Suppressor macrophage (primary cell): ENCODE data around the gene KLF16.
"Not testable (repeated sequence)": the region's sequence is repeated elsewhere in the genome, so short reads cannot be mapped to it uniquely, and the experiment has no call there.

Experiments used
- DNase-seq, 4 experiments: peaks; one replicate each; pipeline ENCODE4 v3.0.0-alpha.2; 2020 to 2022

The KLF16 gene

DNA sequence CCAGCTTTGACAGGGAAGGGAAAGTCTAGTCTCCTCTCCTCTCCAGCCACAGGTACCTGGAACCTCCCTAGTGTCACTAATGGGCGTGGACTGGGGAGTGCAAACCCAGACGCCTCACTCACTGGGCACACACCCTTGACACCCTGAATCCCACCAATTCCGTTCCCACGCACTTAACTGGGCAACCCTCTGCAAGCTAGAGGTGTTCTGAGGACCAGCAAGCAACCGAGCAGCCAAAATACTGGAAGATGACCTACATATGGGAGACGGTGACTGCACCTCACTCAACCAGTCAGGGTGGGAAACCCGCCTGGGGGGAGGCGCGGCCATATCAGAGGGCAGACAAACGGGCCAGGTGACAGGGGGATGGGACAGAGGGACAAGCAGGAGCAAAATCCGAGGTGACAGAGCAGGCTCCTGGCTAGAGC lies 20.9 kb upstream of the KLF16 start:
- peak in 1 of 4 experiments; percentile 21 for DNase-seq

- DNase-seq = peak in 1 of 4 experiments; percentile 28
Observed at GRCh38 chr19:1883784-1884183, 20.4 kb upstream of the KLF16 start.

GRCh38 chr19:1882786-1883692 lies 19.7 kb upstream of the KLF16 start:
- DNase-seq = no peak

DNA sequence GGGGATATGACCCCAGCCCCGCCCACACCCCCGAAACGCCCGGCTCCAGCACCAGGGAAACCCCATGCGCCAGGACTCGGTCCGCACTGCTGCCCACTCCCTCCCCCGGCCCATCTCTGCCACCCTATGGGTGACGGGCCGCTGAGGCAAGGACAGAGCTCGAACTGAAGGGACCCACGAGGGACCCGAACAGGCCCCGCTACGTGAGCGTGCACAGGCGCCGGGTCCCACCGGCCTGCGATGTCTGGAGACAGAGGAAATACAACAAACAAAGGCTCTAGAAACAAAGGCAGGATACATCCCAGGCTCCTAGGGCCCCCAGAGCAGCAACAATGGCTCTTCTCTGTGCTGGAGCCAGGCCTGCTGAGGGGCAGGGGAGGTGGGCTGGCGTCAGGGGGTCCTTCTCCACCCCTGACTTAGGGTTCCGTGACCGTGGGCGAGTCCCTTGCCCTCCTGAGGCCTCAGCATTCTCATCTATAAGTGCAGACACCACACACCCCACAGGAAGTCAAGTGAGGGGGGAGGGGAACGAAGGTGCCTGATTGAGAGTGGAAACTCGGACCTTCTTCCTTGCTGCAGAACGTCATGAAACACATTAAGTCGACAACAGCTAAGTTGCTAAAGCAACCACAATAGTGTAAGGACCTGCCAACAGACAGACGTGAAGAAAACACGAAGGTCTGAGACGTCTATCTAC lies 18.9 kb upstream of the KLF16 start:
- no peak for DNase-seq

GRCh38 chr19:1881393-1882088 lies 18.2 kb upstream of the KLF16 start:
- not testable (repeated sequence) for DNase-seq

GRCh38 chr19:1880611-1881392 lies 17.4 kb upstream of the KLF16 start:
- no peak for DNase-seq

DNA sequence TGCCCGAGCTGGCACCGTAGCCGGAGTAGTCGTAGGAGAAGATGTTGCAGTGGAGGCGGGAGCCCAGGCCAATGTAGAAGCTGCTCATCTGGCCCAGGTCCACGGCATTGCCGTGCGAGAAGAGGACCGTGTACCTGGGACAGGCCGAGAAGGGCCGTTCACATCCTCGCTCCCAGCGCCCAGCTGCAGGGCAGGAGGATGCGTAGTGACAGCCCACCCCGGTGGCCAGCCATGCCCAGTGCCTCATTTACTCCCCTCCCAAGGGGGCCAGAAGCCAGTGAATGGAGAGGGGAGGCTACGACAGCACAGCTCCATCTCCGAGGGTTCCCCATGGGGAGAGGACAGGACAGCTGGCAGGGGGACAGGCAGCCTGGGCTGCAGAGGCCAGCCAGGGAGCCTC lies 16.6 kb upstream of the KLF16 start:
- not testable (repeated sequence) for DNase-seq

- not testable (repeated sequence) for DNase-seq
Observed at GRCh38 chr19:1878583-1878982, 15.2 kb upstream of the KLF16 start.

- DNase-seq = peak in 1 of 4 experiments; percentile 4
Observed at GRCh38 chr19:1877280-1877660, 13.9 kb upstream of the KLF16 start.

DNA sequence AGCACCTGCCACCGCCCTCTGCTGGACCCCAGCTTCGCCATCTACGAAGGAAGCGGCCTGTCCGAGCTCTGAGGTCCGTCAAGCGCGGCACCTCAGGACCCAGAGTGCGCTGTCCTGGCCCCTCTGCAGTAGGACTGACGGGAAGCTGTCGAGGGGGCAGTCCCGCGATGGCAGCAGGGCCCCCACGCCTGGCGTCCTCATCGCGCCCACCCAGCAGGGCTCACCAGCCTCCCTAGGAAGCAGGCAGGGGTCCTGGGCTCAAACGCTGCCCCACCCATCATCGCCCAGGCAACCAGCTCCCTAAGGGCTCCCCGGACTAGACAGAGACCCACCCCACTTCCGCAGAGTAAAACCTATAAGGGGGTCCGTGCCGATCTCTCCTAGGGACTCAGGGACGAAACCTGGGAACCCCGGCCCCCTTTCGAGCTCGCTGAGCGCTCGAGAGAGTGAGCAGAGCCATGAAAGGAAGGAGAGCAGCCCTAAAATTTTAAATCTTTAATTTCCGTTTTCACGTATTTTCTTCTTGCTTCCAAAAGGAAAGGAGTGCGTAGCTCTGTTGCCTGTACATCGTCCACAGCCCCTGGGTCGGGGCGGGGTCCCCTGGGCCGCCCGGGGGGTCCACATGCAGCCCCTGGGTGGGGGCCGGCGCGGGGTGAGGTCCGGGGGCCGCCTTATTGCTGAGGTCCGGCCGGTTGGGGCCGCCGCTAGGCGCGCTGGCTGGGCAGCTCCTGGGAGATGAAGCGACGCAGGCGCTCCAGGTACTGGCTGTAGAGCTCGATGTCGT lies 13.3 kb upstream of the KLF16 start:
- DNase-seq = not testable (repeated sequence)

GRCh38 chr19:1875646-1876495 lies 12.5 kb upstream of the KLF16 start:
- peak; percentile 97 to 98 (median 98) for DNase-seq

GRCh38 chr19:1875265-1875645 lies 11.9 kb upstream of the KLF16 start:
- DNase-seq = not testable (repeated sequence)

- peak; percentile 51 to 74 (median 60) for DNase-seq
Observed at GRCh38 chr19:1874554-1875185, 11.3 kb upstream of the KLF16 start.

DNA sequence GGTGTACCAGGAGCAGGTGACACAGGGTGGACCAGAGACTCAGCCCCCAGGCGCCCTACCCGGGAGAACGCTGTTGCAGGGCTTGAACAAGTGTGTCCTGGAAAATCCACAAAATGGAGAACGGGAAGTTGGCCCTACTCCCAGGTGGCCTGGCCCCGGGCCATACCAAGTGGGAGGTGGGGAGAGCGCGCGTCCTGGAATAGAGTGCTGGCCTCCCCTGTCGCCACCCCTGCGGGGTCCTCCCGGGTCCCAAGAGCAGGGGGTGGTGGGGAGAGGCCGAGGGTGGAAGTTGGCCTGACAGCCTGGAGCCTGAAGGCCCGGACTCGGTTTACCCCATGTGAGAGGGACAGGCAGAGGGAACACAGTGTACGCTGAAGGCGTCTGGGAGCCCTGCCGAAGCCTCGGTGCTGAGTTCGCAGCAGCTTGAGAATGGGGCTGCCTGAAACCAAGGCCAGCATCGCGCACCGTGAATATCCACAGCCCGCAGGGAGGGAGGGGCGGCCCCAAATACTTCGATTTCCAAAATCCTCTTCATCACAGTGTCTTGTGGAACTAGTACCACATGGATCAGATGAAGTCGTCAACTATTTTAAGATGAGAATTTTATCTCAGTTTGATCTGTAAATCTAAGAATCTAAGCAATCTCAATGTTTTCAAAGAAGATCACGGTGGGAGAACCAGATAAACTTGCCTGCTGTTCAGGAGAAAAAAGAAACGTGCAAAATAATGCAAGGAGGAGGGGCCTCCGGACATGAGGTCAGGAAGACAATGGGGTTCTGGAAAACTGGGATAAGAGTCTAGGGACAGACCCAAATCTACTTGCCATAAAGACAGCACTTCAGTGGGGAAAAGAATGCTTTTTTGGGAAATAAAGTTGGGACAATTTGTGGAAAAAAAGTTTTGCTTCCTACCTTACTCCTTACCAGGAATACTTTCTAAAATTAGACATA lies 10.4 kb upstream of the KLF16 start:
- DNase-seq = no peak

- no peak for DNase-seq
Observed at GRCh38 chr19:1872807-1873523, 9.6 kb upstream of the KLF16 start.

- DNase-seq = no peak
Observed at GRCh38 chr19:1871630-1872029, 8.3 kb upstream of the KLF16 start.

GRCh38 chr19:1871140-1871597 lies 7.8 kb upstream of the KLF16 start:
- no peak for DNase-seq

DNA sequence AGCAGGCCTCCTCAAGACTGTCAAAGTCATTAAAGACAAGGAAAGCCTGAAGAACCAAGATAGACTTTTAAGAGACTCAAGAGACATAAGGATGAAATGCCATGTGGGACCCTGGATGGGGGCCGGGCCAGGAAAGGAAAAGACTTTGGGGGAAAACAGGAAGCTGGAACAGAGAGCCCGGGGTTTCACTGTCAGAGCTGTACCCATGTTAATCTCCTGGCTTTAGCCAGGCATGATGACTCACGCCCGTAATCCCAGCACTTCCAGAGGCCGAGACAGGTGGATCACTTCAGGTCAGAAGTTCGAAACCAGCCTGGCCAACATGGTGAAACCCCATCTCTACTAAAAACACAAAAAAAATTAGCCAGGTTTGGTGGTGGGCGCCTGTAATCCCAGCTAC lies 5.6 kb upstream of the KLF16 start:
- no peak for DNase-seq
